ENCODE results near the gene KIF20A.
A peak's percentile ranks its signal among the peaks of the same experiment; 100 is the strongest.
"Not testable (repeated sequence)": the region's sequence is repeated elsewhere in the genome, so short reads cannot be mapped to it uniquely, and the experiment has no call there.

KIF20A gene

GRCh38 chr5:138188626-138189025 lies 9.7 kb downstream of the KIF20A start:
- FAIRE-seq, result no peak

- FAIRE-seq, result no peak
These were observed 13.9 kb downstream of the KIF20A start for GRCh38 chr5:138192826-138193225.

GRCh38 chr5:138193859-138194258 lies 14.9 kb downstream of the KIF20A start:
- FAIRE-seq, result not testable (repeated sequence)

GRCh38 chr5:138210985-138211384 lies 32.1 kb downstream of the KIF20A start:
- no peak for FAIRE-seq

- FAIRE-seq, result no peak
These were observed 33.9 kb downstream of the KIF20A start for GRCh38 chr5:138212828-138213160.

GRCh38 chr5:138213161-138214029 lies 34.5 kb downstream of the KIF20A start, which contains the start of gene CDC23:
Gene CDC23, minus strand, starts transcription at chr5:138213323. Its CDS starts 11 bp downstream, at chr5:138213312.
- peak; percentile 99 for FAIRE-seq

- no peak for FAIRE-seq
These were observed 37.9 kb downstream of the KIF20A start for GRCh38 chr5:138216799-138217198.

- no peak for FAIRE-seq
These were observed 44.6 kb downstream of the KIF20A start for GRCh38 chr5:138223532-138223931.

GRCh38 chr5:138224712-138225111 lies 45.8 kb downstream of the KIF20A start:
- FAIRE-seq, result no peak

- no peak for FAIRE-seq
These were observed 48.0 kb downstream of the KIF20A start for GRCh38 chr5:138226910-138227309.

GRCh38 chr5:138229387-138229786 lies 50.5 kb downstream of the KIF20A start:
- no peak for FAIRE-seq

GRCh38 chr5:138230261-138230660 lies 51.3 kb downstream of the KIF20A start:
- no peak for FAIRE-seq

- no peak for FAIRE-seq
These were observed 52.2 kb downstream of the KIF20A start for GRCh38 chr5:138230981-138231589.

- no peak for FAIRE-seq
These were observed 54.4 kb downstream of the KIF20A start for GRCh38 chr5:138233280-138233679.

GRCh38 chr5:138234651-138235050 lies 55.7 kb downstream of the KIF20A start:
- no peak for FAIRE-seq
